Stomach (tissue), 9 donors: ENCODE measurements around the gene BPIFA1. TPM values are rescaled to one million over a fixed set of nuclear protein-coding genes. Genes with fewer than 3 reads are reported as not detected.

Source experiments
- DNase-seq, 2 donors: peaks; one replicate each; pipeline versions ENCODE4 v3.0.0 to v3.0.0-alpha.2; 2013 to 2019
- H3K27ac ChIP-seq, 5 donors: fragments of 200-600 bp in 4 of 5; sonication (generic) in 4 of 5; one replicate each; pipeline ENCODE4 v1.5.1; 2013 to 2019; ENCODE audit warnings: mild to moderate bottlenecking in 1 of 5, moderate library complexity in 1 of 5
- H3K27me3 ChIP-seq, 3 donors: fragments of 200-600 bp; sonication (generic); one replicate each; pipeline ENCODE4 v1.5.1; 2017 to 2019; ENCODE audit warnings: mixed run types in 1 of 3
- H3K36me3 ChIP-seq, 4 donors: fragments of 200-600 bp; sonication (generic); 1 replicate in 3 of 4; 2 replicates in 1 of 4; pipeline ENCODE4 v1.5.1; 2016 to 2019
- H3K4me1 ChIP-seq, 4 donors: fragments of 200-600 bp; sonication (generic); one replicate each; pipeline ENCODE4 v1.5.1; 2016 to 2019
- H3K4me3 ChIP-seq, 4 donors: fragments of 200-600 bp; sonication (generic) in 3 of 4; one replicate each; pipeline ENCODE4 v1.5.1; 2016 to 2019; ENCODE audit warnings: mild to moderate bottlenecking in 1 of 4
- H3K9me3 ChIP-seq, 4 donors: fragments of 200-600 bp; sonication (generic); one replicate each; pipeline ENCODE4 v1.5.1; 2016 to 2019
- EP300 ChIP-seq: sonication (generic); formaldehyde crosslinking; IDR thresholded peaks from one replicate; pipeline ENCODE4 v1.6.1; 2017; ENCODE audit warnings: antibody characterized with exemption
- POLR2A ChIP-seq, 4 donors: fragments of 450-650 bp; IDR thresholded peaks; one replicate each; pipeline ENCODE4 v1.6.1; 2016; ENCODE audit warnings: antibody characterized with exemption in 4 of 4, control low read depth in 2 of 4, mild to moderate bottlenecking in 1 of 4, moderate library complexity in 1 of 4
- POLR2AphosphoS5 ChIP-seq, 3 donors: sonication (generic); formaldehyde crosslinking; IDR thresholded peaks; one replicate each; pipeline ENCODE4 v1.6.1; 2016; ENCODE audit warnings: antibody characterized with exemption in 3 of 3
- WGBS, 5 donors: extraction: QIAGEN DNeasy Blood & Tissue Kit in 3 of 5; methylation state at CpG; one replicate each; pipeline versions ENCODE4 v1.1.5 to v1.1.7; 2013 to 2018; 5-methylcytosine and 5-hydroxymethylcytosine counted together
- intact Hi-C: fragments of 100-400 bp; cut with DNase I; formaldehyde crosslinking; loops from one replicate; pipeline ENCODE4 v1.15.1; 2023; ENCODE audit warnings: low total_unique reads
- polyA plus RNA-seq, 3 donors: library from polyadenylated mRNA; stranded (reverse); fragments of 200-250 nt; gene quantifications; one replicate each; pipeline ENCODE4 v1.2.3, GENCODE V29; 2013
- total RNA-seq, 5 donors: library from RNA; depleted of rRNA; stranded (reverse); fragments of >200 nt; gene quantifications; one replicate each; pipeline versions ENCODE4 v1.1.0 to v1.2.3, GENCODE V29; 2014 to 2016
- TF ChIP-seq, protein P1 (sequence below), 7 experiments: fragments of 450-650 bp in 4 of 7; fragments of 200-600 bp in 3 of 7; sonication (generic) in 3 of 7; IDR thresholded peaks; one replicate each; pipeline ENCODE4 v1.5.1; 2016 to 2019; ENCODE audit warnings: antibody characterized with exemption in 7 of 7, control low read depth in 2 of 7, mild to moderate bottlenecking in 1 of 7
- donor health status: healthy with polysubstance abuse.
- donor health status: Bipolar disorder and iron deficiency.
- donor health status: healthy.

Gene BPIFA1
- total and polyA plus RNA-seq, 8 donors = 0.72 TPM; not detected in 7

DNA sequence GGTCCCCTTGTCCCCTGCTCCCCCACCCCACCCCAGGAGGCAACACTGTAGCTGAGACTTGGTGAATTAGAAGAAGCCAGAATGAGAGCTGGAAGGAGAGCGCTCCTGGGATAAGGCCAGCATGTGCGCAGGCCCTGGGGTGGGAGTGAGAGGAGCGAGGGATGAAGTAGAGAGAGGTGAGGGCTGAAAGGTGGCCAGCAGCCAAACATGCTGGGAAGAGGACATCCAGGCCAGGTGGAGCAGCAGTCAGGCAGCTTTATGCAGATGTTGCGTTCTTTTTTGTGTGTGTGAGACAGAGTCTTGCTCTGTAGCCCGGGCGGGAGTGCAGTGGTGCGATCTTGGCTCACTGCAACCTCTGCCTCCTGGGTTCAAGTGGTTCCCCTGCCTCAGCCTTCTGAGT is 45.0 kb downstream of the BPIFA1 start:
- TF ChIP-seq EP300 (no peak), POLR2A (IDR thresholded peaks at IDR 0.05) (no peak), POLR2AphosphoS5 (IDR thresholded peaks at IDR 0.05) (no peak)
- TF ChIP-seq, protein P1, sequence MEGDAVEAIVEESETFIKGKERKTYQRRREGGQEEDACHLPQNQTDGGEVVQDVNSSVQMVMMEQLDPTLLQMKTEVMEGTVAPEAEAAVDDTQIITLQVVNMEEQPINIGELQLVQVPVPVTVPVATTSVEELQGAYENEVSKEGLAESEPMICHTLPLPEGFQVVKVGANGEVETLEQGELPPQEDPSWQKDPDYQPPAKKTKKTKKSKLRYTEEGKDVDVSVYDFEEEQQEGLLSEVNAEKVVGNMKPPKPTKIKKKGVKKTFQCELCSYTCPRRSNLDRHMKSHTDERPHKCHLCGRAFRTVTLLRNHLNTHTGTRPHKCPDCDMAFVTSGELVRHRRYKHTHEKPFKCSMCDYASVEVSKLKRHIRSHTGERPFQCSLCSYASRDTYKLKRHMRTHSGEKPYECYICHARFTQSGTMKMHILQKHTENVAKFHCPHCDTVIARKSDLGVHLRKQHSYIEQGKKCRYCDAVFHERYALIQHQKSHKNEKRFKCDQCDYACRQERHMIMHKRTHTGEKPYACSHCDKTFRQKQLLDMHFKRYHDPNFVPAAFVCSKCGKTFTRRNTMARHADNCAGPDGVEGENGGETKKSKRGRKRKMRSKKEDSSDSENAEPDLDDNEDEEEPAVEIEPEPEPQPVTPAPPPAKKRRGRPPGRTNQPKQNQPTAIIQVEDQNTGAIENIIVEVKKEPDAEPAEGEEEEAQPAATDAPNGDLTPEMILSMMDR (IDR thresholded peaks at IDR 0.05) = no peak
- Histone ChIP-seq H3K27me3 (peaks cover 0 to 61% (median 0%) of the 10 kb centered on the region in 3 donors), H3K4me3 (no peak overlapping the region), H3K36me3 (no peaks in the 10 kb centered on the region), H3K4me1 (peaks cover 8 to 17% (median 11%) of the 10 kb centered on the region in 4 donors), H3K9me3 (no peaks in the 10 kb centered on the region), H3K27ac (no peak overlapping the region)
- WGBS, 5 donors = 88 to 97% (median 92%) methylated on average over 7 of the region's 7 CpGs
- no peak for DNase-seq
- intact Hi-C loops = no loop called here

DNA sequence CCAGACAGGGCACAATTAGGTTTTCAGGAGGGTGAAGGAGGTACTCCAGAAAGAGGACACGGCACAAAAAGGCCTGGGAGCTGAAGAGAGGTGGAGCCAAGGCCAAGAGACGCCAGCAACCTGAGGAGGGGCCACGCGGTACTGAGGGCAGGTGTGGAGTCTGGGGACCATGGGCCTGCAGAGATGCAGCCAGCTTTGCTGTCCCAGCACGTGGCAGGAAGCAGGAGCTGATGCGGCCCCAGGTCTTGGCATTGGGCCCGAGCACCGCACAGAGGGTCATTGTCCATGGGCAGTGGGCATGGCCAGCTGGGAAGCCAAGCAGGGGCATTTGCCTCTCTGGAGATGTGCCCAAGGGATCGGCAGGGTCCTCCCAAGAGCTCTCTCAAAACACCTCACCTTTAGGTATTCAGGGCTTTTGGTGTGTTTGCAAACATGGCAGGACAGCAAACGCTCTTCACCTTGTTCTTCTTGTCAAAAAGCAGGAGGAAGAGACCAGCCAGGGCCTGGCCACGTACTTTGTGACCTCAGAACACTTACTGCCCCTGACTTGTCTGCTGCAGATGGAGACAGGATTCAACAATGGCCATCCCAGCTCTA is 45.9 kb downstream of the BPIFA1 start:
- intact Hi-C loops = no loop called here
- no peak overlapping the region for H3K27ac ChIP-seq
- H3K27me3 ChIP-seq = peaks cover 0 to 61% (median 0%) of the 10 kb centered on the region in 3 donors
- H3K9me3 ChIP-seq = no peaks in the 10 kb centered on the region
- WGBS, 5 donors = 54 to 87% (median 62%) methylated on average over 7 to 11 of the region's 11 CpGs
- H3K36me3 ChIP-seq = no peaks in the 10 kb centered on the region
- no peak overlapping the region for H3K4me3 ChIP-seq
- TF ChIP-seq, protein P1 (IDR thresholded peaks at IDR 0.05) = no peak
- TF ChIP-seq POLR2AphosphoS5 (IDR thresholded peaks at IDR 0.05) (no peak), EP300 (no peak), POLR2A (IDR thresholded peaks at IDR 0.05) (no peak)
- peak in 1 of 2 donors; percentile 37 for DNase-seq
- peaks cover 8 to 12% (median 9%) of the 10 kb centered on the region in 4 donors for H3K4me1 ChIP-seq

GRCh38 chr20:33282196-33282934 is 46.6 kb downstream of the BPIFA1 start:
- Histone ChIP-seq H3K27ac (no peak overlapping the region), H3K36me3 (no peaks in the 10 kb centered on the region), H3K27me3 (peaks cover 0 to 61% (median 0%) of the 10 kb centered on the region in 3 donors), H3K9me3 (no peaks in the 10 kb centered on the region), H3K4me3 (no peak overlapping the region), H3K4me1 (peaks cover 7 to 12% (median 8%) of the 10 kb centered on the region in 4 donors)
- WGBS, 5 donors = 88 to 93% (median 91%) methylated on average over 8 of the region's 8 CpGs
- intact Hi-C loops = no loop called here
- no peak for TF ChIP-seq POLR2A (IDR thresholded peaks at IDR 0.05)
- TF ChIP-seq POLR2AphosphoS5 (IDR thresholded peaks at IDR 0.05) = no peak
- TF ChIP-seq, protein P1 (IDR thresholded peaks at IDR 0.05) = no peak
- no peak for TF ChIP-seq EP300
- DNase-seq = no peak

DNA sequence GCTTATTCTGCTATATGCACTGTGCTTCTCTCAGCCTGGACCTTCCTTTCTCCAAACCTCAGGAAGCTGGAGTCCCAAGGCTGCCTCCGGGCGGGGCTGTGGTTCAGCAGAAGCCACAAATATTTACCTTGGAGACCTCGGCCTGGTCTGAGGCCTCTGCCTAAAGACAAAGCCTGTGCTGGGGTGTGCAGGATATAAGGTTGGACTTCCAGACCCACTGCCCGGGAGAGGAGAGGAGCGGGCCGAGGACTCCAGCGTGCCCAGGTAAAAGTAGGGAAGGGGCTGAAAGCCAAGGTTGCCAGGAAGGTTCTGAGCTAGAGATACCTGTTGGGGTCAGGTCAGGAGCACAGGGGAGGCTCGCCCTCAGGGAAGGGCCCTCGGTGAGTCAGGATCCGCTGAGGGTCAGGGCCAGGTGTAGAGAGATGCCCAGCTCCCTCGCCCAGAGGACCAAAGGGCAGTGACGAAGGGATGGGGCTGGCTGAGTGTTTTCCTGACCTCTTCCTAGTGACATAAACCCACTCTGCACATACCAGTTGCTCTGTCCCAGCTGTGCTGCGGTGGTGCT is 47.3 kb downstream of the BPIFA1 start, which contains the start of gene BPIFB1:
Gene BPIFB1, plus strand, starts transcription at position 224 of the 565 bp plus-strand sequence. CDS start 2,860 bp downstream, outside the sequence.
- H3K36me3 ChIP-seq = no peaks in the 10 kb centered on the region
- H3K4me3 ChIP-seq = no peak within 1 kb of the TSS
- intact Hi-C loops = no loop called here
- TF ChIP-seq POLR2A (IDR thresholded peaks at IDR 0.05) = no peak
- no peak for TF ChIP-seq EP300
- no peak for TF ChIP-seq POLR2AphosphoS5 (IDR thresholded peaks at IDR 0.05)
- TF ChIP-seq, protein P1 (IDR thresholded peaks at IDR 0.05) = no peak
- peak in 1 of 2 donors; percentile 33 for DNase-seq
- 71 to 78% (median 75%) methylated on average over 13 of the region's 13 CpGs for WGBS, 5 donors
- H3K27ac ChIP-seq = no peak within 1 kb of the TSS
- peaks cover 0 to 3% (median 0%) of the 10 kb centered on the region in 4 donors for H3K9me3 ChIP-seq
- peaks cover 0 to 62% (median 0%) of the 10 kb centered on the region in 3 donors for H3K27me3 ChIP-seq
- peaks cover under 1 to 8% (median 3%) of the 10 kb centered on the region in 4 donors for H3K4me1 ChIP-seq
